Neural progenitor cell (in vitro differentiated cells): ENCODE data around the gene MSH3. TPM values are rescaled to one million over a fixed set of nuclear protein-coding genes. Genes with fewer than 3 reads are reported as not detected.
A peak's percentile ranks its signal among the peaks of the same experiment; 100 is the strongest.

ENCODE experiments used
- DNase-seq: peaks from one replicate; pipeline ENCODE4 v3.0.0-alpha.2; 2016; ENCODE audit warnings: low spot score
- H2AFZ ChIP-seq: fragments of 200-600 bp; sonication (generic); replicated peaks from 2 replicates; pipeline ENCODE4 v1.6.1; 2016; ENCODE audit warnings: antibody characterized with exemption
- H3F3A ChIP-seq: fragments of 200-600 bp; sonication (generic); 2 replicates; pipeline ENCODE4 v1.6.1; 2016; ENCODE audit warnings: antibody characterized with exemption, low read depth
- H3K27ac ChIP-seq: fragments of 200-600 bp; sonication (generic); 2 replicates; pipeline ENCODE4 v1.5.1; 2016; ENCODE audit warnings: mild to moderate bottlenecking
- H3K27me3 ChIP-seq: fragments of 200-600 bp; sonication (generic); 2 replicates; pipeline ENCODE4 v1.6.1; 2016; ENCODE audit warnings: mild to moderate bottlenecking, moderate library complexity
- H3K36me3 ChIP-seq: fragments of 200-600 bp; sonication (generic); 2 replicates; pipeline ENCODE4 v1.5.1; 2016
- H3K4me1 ChIP-seq: fragments of 200-600 bp; sonication (generic); 2 replicates; pipeline ENCODE4 v1.6.1; 2016; ENCODE audit warnings: mixed run types
- H3K4me2 ChIP-seq: fragments of 200-600 bp; sonication (generic); 2 replicates; pipeline ENCODE4 v1.6.1; 2016
- H3K4me3 ChIP-seq: fragments of 200-600 bp; sonication (generic); 2 replicates; pipeline ENCODE4 v1.5.1; 2016
- H3K79me2 ChIP-seq: fragments of 200-600 bp; sonication (generic); 2 replicates; pipeline ENCODE4 v1.6.1; 2016; ENCODE audit warnings: low read depth
- H3K9ac ChIP-seq: fragments of 200-600 bp; sonication (generic); 2 replicates; pipeline ENCODE4 v1.6.1; 2016
- H3K9me3 ChIP-seq: fragments of 200-600 bp; sonication (generic); 2 replicates; pipeline ENCODE4 v1.5.1; 2016; ENCODE audit warnings: low read depth
- H4K20me1 ChIP-seq: fragments of 200-600 bp; sonication (generic); 2 replicates; pipeline ENCODE4 v1.6.1; 2016; ENCODE audit warnings: low read depth
- H3K27ac Mint-ChIP-seq: 3 replicates; pipeline ENCODE4 v1.8.0; 2021; ENCODE audit warnings: mixed read lengths
- H3K27me3 Mint-ChIP-seq: 2 replicates; pipeline ENCODE4 v1.8.0; 2022; ENCODE audit warnings: low read depth, mild to moderate bottlenecking, inconsistent platforms, moderate library complexity, mixed read lengths; ENCODE audit not compliant: insufficient read depth
- H3K36me3 Mint-ChIP-seq: 3 replicates; pipeline ENCODE4 v1.8.0; 2021; ENCODE audit warnings: mixed read lengths
- H3K4me1 Mint-ChIP-seq: 3 replicates; pipeline ENCODE4 v1.8.0; 2021; ENCODE audit warnings: mixed read lengths
- H3K4me3 Mint-ChIP-seq: 3 replicates; pipeline ENCODE4 v1.8.0; 2021; ENCODE audit warnings: mild to moderate bottlenecking, moderate library complexity, mixed read lengths
- H3K9me3 Mint-ChIP-seq: 3 replicates; pipeline ENCODE4 v1.8.0; 2020; ENCODE audit warnings: mixed read lengths
- CTCF ChIP-seq: fragments of 200-600 bp; sonication (generic); IDR thresholded peaks from 2 replicates; pipeline ENCODE4 v1.5.1; 2017; ENCODE audit warnings: antibody characterized with exemption, mild to moderate bottlenecking
- EZH2 ChIP-seq: fragments of 200-600 bp; sonication (generic); IDR thresholded peaks from 2 replicates; pipeline ENCODE4 v1.6.1; 2017; ENCODE audit warnings: antibody characterized with exemption, mild to moderate bottlenecking, moderate library complexity
- EZH2phosphoT487 ChIP-seq: fragments of 200-600 bp; sonication (generic); IDR thresholded peaks from 2 replicates; pipeline ENCODE4 v1.6.1; 2017; ENCODE audit warnings: antibody characterized with exemption
- total RNA-seq: library from RNA; depleted of rRNA; stranded (reverse); fragments of >200 nt; gene quantifications from 2 replicates; pipeline ENCODE4 v1.2.3, GENCODE V29; 2015; ENCODE audit warnings: low replicate concordance

Gene MSH3
- total RNA-seq, 1 donor from 2014 or later: 26.1 TPM

- Histone ChIP-seq H3K4me3 (no peak overlapping the region), H3K4me1 (no peaks in the 10 kb centered on the region), H3K27me3 (no peaks in the 10 kb centered on the region), H3K36me3 (no peaks in the 10 kb centered on the region), H3K27ac (no peak overlapping the region), H4K20me1 (no peaks in the 10 kb centered on the region), H3K9me3 (no peaks in the 10 kb centered on the region), H3K9ac (no peak overlapping the region), H2AFZ (no peak overlapping the region), H3K79me2 (no peaks in the 10 kb centered on the region), H3F3A (peaks cover 13% of the 10 kb centered on the region), H3K4me2 (no peak overlapping the region)
- Mint-ChIP-seq H3K36me3 (peaks cover 9% of the 10 kb centered on the region), H3K27me3 (no peaks in the 10 kb centered on the region), H3K4me1 (no peaks in the 10 kb centered on the region), H3K27ac (no peak overlapping the region), H3K4me3 (no peak overlapping the region), H3K9me3 (no peaks in the 10 kb centered on the region)
- TF ChIP-seq CTCF: no peak
- no peak for TF ChIP-seq EZH2
- TF ChIP-seq EZH2phosphoT487: no peak
- no peak for DNase-seq
These were observed 53.2 kb downstream of the MSH3 start for GRCh38 chr5:80707645-80708044.

- H3K4me1 ChIP-seq: no peaks in the 10 kb centered on the region
- H3K27ac Mint-ChIP-seq: peak overlapping the region; percentile 37
- H3K4me3 ChIP-seq: no peak overlapping the region
- peaks cover 15% of the 10 kb centered on the region for H3K36me3 Mint-ChIP-seq
- no peak overlapping the region for H3K4me2 ChIP-seq
- no peaks in the 10 kb centered on the region for H3K36me3 ChIP-seq
- no peak overlapping the region for H3K27ac ChIP-seq
- H2AFZ ChIP-seq: no peak overlapping the region
- no peaks in the 10 kb centered on the region for H3K27me3 ChIP-seq
- no peaks in the 10 kb centered on the region for H4K20me1 ChIP-seq
- peaks cover 3% of the 10 kb centered on the region for H3K4me1 Mint-ChIP-seq
- no peak overlapping the region for H3K4me3 Mint-ChIP-seq
- no peaks in the 10 kb centered on the region for H3K9me3 Mint-ChIP-seq
- H3K27me3 Mint-ChIP-seq: no peaks in the 10 kb centered on the region
- no peaks in the 10 kb centered on the region for H3K79me2 ChIP-seq
- no peak for DNase-seq
- H3K9me3 ChIP-seq: no peaks in the 10 kb centered on the region
- peaks cover 13% of the 10 kb centered on the region for H3F3A ChIP-seq
- H3K9ac ChIP-seq: no peak overlapping the region
- TF ChIP-seq EZH2phosphoT487 (no peak), CTCF (no peak), EZH2 (no peak)
These were observed 56.8 kb downstream of the MSH3 start for GRCh38 chr5:80711216-80711615.

GRCh38 chr5:80711938-80712337 lies 57.5 kb downstream of the MSH3 start:
- Histone ChIP-seq H3K4me3 (no peak overlapping the region), H3K36me3 (no peaks in the 10 kb centered on the region), H3K27ac (no peak overlapping the region), H3K27me3 (no peaks in the 10 kb centered on the region), H4K20me1 (no peaks in the 10 kb centered on the region), H3K9me3 (no peaks in the 10 kb centered on the region), H3K4me1 (no peaks in the 10 kb centered on the region), H3F3A (peaks cover 13% of the 10 kb centered on the region), H3K79me2 (no peaks in the 10 kb centered on the region), H3K9ac (no peak overlapping the region), H2AFZ (no peak overlapping the region), H3K4me2 (no peak overlapping the region)
- no peak overlapping the region for H3K4me3 Mint-ChIP-seq
- H3K4me1 Mint-ChIP-seq: peaks cover 3% of the 10 kb centered on the region
- no peaks in the 10 kb centered on the region for H3K9me3 Mint-ChIP-seq
- no peak overlapping the region for H3K27ac Mint-ChIP-seq
- peaks cover 15% of the 10 kb centered on the region for H3K36me3 Mint-ChIP-seq
- TF ChIP-seq EZH2: no peak
- TF ChIP-seq CTCF: peak; percentile 67
- peak; percentile 74 for DNase-seq
- no peaks in the 10 kb centered on the region for H3K27me3 Mint-ChIP-seq
